RPMI7951 (cell line): ENCODE results near the gene SEPSECS. TPM values are rescaled to one million over a fixed set of nuclear protein-coding genes. Genes with fewer than 3 reads are reported as not detected.
"Not testable (repeated sequence)": the region's sequence is repeated elsewhere in the genome, so short reads cannot be mapped to it uniquely, and the experiment has no call there.

Experiments used
- DNase-seq: peaks from one replicate; pipeline ENCODE4 v3.0.0-alpha.2; 2012; ENCODE audit warnings: low read depth
- total RNA-seq: library from RNA; depleted of rRNA; stranded (reverse); fragments of >200 nt; shearing (Covaris generic); gene quantifications from 2 replicates; pipeline ENCODE4 v1.2.3, GENCODE V29; 2014; rRNA removed

The SEPSECS gene
- total RNA-seq, 1 experiment from 2014 or later: 5.3 TPM

- DNase-seq: not testable (repeated sequence)
Measured at GRCh38 chr4:25083441-25083840, 76.8 kb downstream of the SEPSECS start.

GRCh38 chr4:25081866-25082471 is 78.3 kb downstream of the SEPSECS start:
- DNase-seq: no peak

GRCh38 chr4:25080571-25080970 is 79.7 kb downstream of the SEPSECS start:
- no peak for DNase-seq

- DNase-seq: no peak
Measured at GRCh38 chr4:25078523-25078922, 81.7 kb downstream of the SEPSECS start.

- DNase-seq: no peak
Measured at GRCh38 chr4:25076625-25077398, 83.4 kb downstream of the SEPSECS start.

GRCh38 chr4:25075851-25076250 is 84.4 kb downstream of the SEPSECS start:
- no peak for DNase-seq

- no peak for DNase-seq
Measured at GRCh38 chr4:25075129-25075528, 85.1 kb downstream of the SEPSECS start.

GRCh38 chr4:25070545-25070944 is 89.7 kb downstream of the SEPSECS start:
- DNase-seq: no peak

Other genes starting within 250 kb of the SEPSECS start
- gene CCDC149, start 247.4 kb downstream of the SEPSECS start, total RNA-seq: 4.1 and 4.3 TPM in 2 replicates
- gene LGI2, start 129.5 kb downstream of the SEPSECS start, total RNA-seq: not detected in 2 replicates
- 23.6 and 25.6 TPM in 2 replicates for gene PI4K2B, start 73.6 kb upstream of the SEPSECS start, total RNA-seq
- gene ZCCHC4, start 152.3 kb upstream of the SEPSECS start, total RNA-seq: 9.7 and 11.9 TPM in 2 replicates
- gene ANAPC4, start 216.8 kb upstream of the SEPSECS start, total RNA-seq: 19.4 and 23.7 TPM in 2 replicates